Measurements from ENCODE around the gene CNTNAP2.

DNA sequence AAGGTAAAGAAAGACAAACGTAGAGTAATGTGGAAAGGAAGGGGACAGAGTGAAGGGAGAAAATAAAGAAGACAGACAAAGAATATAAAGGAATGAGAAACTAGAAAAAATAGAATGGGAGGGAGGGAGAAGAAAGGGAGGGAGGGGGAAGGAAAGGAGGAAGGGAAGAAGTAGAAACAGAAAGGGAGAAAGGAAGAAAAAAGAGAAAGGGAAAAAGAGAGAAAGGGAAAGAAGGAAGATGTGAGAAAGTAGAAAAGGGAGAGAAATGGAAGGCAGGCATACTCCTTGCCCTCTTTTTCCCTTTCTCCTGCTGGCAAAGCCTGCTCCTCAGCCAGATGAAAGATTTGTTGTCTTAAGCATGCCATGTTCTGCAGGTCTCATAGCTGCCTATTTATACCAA, 1336.2 kb downstream of the CNTNAP2 start:
- TF ChIP-seq, protein P1, sequence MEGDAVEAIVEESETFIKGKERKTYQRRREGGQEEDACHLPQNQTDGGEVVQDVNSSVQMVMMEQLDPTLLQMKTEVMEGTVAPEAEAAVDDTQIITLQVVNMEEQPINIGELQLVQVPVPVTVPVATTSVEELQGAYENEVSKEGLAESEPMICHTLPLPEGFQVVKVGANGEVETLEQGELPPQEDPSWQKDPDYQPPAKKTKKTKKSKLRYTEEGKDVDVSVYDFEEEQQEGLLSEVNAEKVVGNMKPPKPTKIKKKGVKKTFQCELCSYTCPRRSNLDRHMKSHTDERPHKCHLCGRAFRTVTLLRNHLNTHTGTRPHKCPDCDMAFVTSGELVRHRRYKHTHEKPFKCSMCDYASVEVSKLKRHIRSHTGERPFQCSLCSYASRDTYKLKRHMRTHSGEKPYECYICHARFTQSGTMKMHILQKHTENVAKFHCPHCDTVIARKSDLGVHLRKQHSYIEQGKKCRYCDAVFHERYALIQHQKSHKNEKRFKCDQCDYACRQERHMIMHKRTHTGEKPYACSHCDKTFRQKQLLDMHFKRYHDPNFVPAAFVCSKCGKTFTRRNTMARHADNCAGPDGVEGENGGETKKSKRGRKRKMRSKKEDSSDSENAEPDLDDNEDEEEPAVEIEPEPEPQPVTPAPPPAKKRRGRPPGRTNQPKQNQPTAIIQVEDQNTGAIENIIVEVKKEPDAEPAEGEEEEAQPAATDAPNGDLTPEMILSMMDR (IDR thresholded peaks at IDR 0.05) = no peak
- TF ChIP-seq POLR2A (IDR thresholded peaks at IDR 0.05) (no peak), POLR2AphosphoS5 (IDR thresholded peaks at IDR 0.05) (no peak)

Measured in stomach (tissue), 4 donors.